CD4-positive, alpha-beta T cell (primary cell): ENCODE results near the gene RSPRY1. TPM values are rescaled to one million over a fixed set of nuclear protein-coding genes. Genes with fewer than 3 reads are reported as not detected.

Experiments
- ATAC-seq: fragments of 200-7000 bp; cut with Tn5 transposase; one replicate; pipeline ENCODE4 v1.10.0; 2022; ENCODE audit warnings: mild to moderate bottlenecking; ENCODE audit not compliant: poor library complexity
- CTCF ChIA-PET: fragments of 350-600 bp; sonication (Branson Sonifier 250); formaldehyde crosslinking; loops from one replicate; lab custom pipeline; 2021; ENCODE audit warnings: antibody characterized with exemption, inconsistent platforms; lab: Charles Lee
- POLR2A ChIA-PET: fragments of 350-600 bp; sonication (Branson Sonifier 250); formaldehyde crosslinking; loops from one replicate; lab custom pipeline; 2021; ENCODE audit warnings: antibody characterized with exemption, inconsistent platforms; lab: Charles Lee
- DNase-seq, 14 experiments: peaks; one replicate each; pipeline ENCODE4 v3.0.0-alpha.2; 2013 to 2020; ENCODE audit warnings: mixed read lengths in 2 of 14
- H3K27ac ChIP-seq, 2 donors: one replicate each; pipeline versions ENCODE4 v1.5.1 to v1.7.0; 2013; ENCODE audit warnings: low read length in 2 of 2, low read depth in 1 of 2, mild to moderate bottlenecking in 1 of 2
- H3K27me3 ChIP-seq, 2 experiments: 1 replicate in 1 of 2; 2 replicates in 1 of 2; pipeline versions ENCODE4 v1.6.1 to v1.7.0; 2013; ENCODE audit warnings: low read length in 2 of 2, control low read depth in 1 of 2, mild to moderate bottlenecking in 1 of 2, moderate library complexity in 1 of 2; ENCODE audit not compliant: insufficient read depth in 2 of 2, control insufficient read depth in 1 of 2
- H3K36me3 ChIP-seq: one replicate; pipeline ENCODE4 v1.6.1; 2013; ENCODE audit warnings: low read length, control low read depth; ENCODE audit not compliant: insufficient read depth
- H3K4me1 ChIP-seq: one replicate; pipeline ENCODE4 v1.6.1; 2013; ENCODE audit warnings: low read length, control low read depth; ENCODE audit not compliant: insufficient read depth
- H3K4me3 ChIP-seq: one replicate; pipeline ENCODE4 v1.5.1; 2013; ENCODE audit warnings: mild to moderate bottlenecking, low read length, moderate library complexity
- H3K9me3 ChIP-seq, 2 experiments: 1 replicate in 1 of 2; 2 replicates in 1 of 2; pipeline versions ENCODE4 v1.6.1 to v1.7.0; 2013; ENCODE audit warnings: low read length in 2 of 2, mild to moderate bottlenecking in 2 of 2, control low read depth in 1 of 2, moderate library complexity in 1 of 2; ENCODE audit not compliant: control insufficient read depth in 1 of 2, insufficient read depth in 1 of 2
- H3K27ac Mint-ChIP-seq: one replicate; pipeline ENCODE4 v1.8.0; 2020; ENCODE audit warnings: mixed read lengths
- H3K27me3 Mint-ChIP-seq: one replicate; pipeline ENCODE4 v1.8.0; 2021; ENCODE audit warnings: mixed read lengths
- H3K36me3 Mint-ChIP-seq: one replicate; pipeline ENCODE4 v1.8.0; 2021; ENCODE audit warnings: low read depth, mixed read lengths
- H3K4me1 Mint-ChIP-seq: one replicate; pipeline ENCODE4 v1.8.0; 2021; ENCODE audit warnings: low read depth, mixed read lengths
- H3K4me3 Mint-ChIP-seq: one replicate; pipeline ENCODE4 v1.8.0; 2020; ENCODE audit warnings: mild to moderate bottlenecking, mixed read lengths
- H3K9me3 Mint-ChIP-seq: one replicate; pipeline ENCODE4 v1.8.0; 2020; ENCODE audit warnings: mixed read lengths
- intact Hi-C, 2 experiments: fragments of 100-400 bp; cut with DNase I in 1 of 2; cut with micrococcal nuclease in 1 of 2; formaldehyde crosslinking; loops; one replicate each; pipeline versions ENCODE4 v1.15.1 to v1.9.0; 2023 to 2025; cut with DNase I, micrococcal nuclease
- total RNA-seq, 174 experiments: library from RNA in 2 of 174; stranded (reverse) in 2 of 174; gene quantifications; one replicate each; pipeline ENCODE4 v1.2.3 and lab custom pipeline; 2021 to 2026
- TF ChIP-seq, protein P1 (sequence below): fragments of 200-600 bp; IDR thresholded peaks from one replicate; pipeline ENCODE4 v1.8.0; 2022; ENCODE audit warnings: antibody characterized with exemption, mild to moderate bottlenecking

The RSPRY1 gene
- total RNA-seq, 2 experiments from 2014 or later, result 19.9 to 21.3 TPM

DNA sequence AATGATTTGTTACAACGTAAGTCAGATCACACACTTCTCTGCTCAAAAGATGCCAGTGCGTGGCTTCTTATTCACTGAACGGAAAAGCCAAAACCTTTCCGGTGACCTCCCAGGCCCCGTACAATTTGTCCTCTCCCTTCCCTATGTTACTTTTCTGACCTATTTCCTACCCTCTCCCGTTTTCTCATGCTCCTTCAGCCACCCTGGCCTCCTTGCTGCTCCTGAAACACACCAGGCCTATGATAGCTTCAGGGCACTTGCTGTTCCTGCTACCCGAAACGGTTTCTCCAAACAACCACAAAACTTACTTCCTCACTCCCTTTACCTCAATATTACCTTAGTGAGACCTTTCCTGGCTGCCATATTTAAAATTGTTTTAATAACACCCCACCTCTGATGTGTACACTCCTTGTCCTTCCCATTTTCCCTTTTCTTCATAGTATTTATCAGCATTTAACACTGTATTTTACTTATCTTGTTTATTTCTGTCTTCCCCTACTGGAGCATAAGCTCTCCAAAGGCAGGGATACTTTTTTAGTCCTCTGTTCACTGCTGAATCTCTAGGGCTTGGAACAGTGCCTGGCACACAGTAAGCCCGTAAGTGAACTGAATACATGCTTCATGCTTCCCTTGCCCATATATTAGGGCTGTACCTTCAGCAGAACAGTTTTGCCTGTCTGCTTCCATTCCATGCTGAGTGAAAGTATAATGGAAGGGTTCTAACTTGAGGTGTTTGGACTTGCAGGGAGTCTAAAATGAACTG lies 48.0 kb downstream of the RSPRY1 start:
- Histone ChIP-seq H3K27me3 (no peaks in the 10 kb centered on the region), H3K4me3 (no peak overlapping the region), H3K36me3 (peaks cover 67% of the 10 kb centered on the region), H3K27ac (no peak overlapping the region), H3K9me3 (no peaks in the 10 kb centered on the region), H3K4me1 (no peaks in the 10 kb centered on the region)
- no peak overlapping the region for H3K4me3 Mint-ChIP-seq
- DNase-seq (no peak), ATAC-seq (no peak)
- intact Hi-C loops, result no loop called here
- H3K4me1 Mint-ChIP-seq, result no peaks in the 10 kb centered on the region
- TF ChIP-seq, protein P1, sequence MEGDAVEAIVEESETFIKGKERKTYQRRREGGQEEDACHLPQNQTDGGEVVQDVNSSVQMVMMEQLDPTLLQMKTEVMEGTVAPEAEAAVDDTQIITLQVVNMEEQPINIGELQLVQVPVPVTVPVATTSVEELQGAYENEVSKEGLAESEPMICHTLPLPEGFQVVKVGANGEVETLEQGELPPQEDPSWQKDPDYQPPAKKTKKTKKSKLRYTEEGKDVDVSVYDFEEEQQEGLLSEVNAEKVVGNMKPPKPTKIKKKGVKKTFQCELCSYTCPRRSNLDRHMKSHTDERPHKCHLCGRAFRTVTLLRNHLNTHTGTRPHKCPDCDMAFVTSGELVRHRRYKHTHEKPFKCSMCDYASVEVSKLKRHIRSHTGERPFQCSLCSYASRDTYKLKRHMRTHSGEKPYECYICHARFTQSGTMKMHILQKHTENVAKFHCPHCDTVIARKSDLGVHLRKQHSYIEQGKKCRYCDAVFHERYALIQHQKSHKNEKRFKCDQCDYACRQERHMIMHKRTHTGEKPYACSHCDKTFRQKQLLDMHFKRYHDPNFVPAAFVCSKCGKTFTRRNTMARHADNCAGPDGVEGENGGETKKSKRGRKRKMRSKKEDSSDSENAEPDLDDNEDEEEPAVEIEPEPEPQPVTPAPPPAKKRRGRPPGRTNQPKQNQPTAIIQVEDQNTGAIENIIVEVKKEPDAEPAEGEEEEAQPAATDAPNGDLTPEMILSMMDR, result no peak
- H3K36me3 Mint-ChIP-seq, result peaks cover 82% of the 10 kb centered on the region
- POLR2A ChIA-PET, result no interaction called here
- CTCF ChIA-PET, result no interaction called here
- H3K9me3 Mint-ChIP-seq, result no peaks in the 10 kb centered on the region
- H3K27me3 Mint-ChIP-seq, result no peaks in the 10 kb centered on the region
- H3K27ac Mint-ChIP-seq, result no peak overlapping the region

DNA sequence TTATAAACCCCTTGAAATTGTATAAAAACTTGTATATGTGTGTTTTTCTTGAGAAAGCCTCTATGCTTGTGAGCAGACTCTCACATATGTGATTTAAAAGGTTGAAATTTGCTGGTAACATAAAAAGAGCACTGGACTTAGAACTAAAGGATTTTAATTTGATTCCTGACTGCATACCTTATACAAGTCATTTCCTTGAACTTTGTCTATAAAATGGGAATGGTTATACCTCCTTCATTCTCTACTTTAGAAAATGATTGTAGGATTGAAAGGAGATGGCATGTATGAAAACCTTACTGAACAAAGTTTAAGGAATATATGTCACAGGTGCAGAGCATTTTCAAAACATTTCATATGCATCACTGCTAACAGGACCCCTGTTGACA lies 48.6 kb downstream of the RSPRY1 start:
- H3K27ac ChIP-seq, result no peak overlapping the region
- intact Hi-C loops, result no loop called here
- peaks cover 81% of the 10 kb centered on the region for H3K36me3 Mint-ChIP-seq
- DNase-seq (no peak), ATAC-seq (no peak)
- no peaks in the 10 kb centered on the region for H3K27me3 Mint-ChIP-seq
- H3K36me3 ChIP-seq, result peaks cover 71% of the 10 kb centered on the region
- TF ChIP-seq, protein P1, result no peak
- H3K9me3 Mint-ChIP-seq, result no peaks in the 10 kb centered on the region
- H3K27ac Mint-ChIP-seq, result no peak overlapping the region
- no peaks in the 10 kb centered on the region for H3K27me3 ChIP-seq
- no peaks in the 10 kb centered on the region for H3K4me1 Mint-ChIP-seq
- H3K9me3 ChIP-seq, result no peaks in the 10 kb centered on the region
- CTCF ChIA-PET, result no interaction called here
- no peaks in the 10 kb centered on the region for H3K4me1 ChIP-seq
- POLR2A ChIA-PET, result no interaction called here
- no peak overlapping the region for H3K4me3 ChIP-seq
- H3K4me3 Mint-ChIP-seq, result no peak overlapping the region

DNA sequence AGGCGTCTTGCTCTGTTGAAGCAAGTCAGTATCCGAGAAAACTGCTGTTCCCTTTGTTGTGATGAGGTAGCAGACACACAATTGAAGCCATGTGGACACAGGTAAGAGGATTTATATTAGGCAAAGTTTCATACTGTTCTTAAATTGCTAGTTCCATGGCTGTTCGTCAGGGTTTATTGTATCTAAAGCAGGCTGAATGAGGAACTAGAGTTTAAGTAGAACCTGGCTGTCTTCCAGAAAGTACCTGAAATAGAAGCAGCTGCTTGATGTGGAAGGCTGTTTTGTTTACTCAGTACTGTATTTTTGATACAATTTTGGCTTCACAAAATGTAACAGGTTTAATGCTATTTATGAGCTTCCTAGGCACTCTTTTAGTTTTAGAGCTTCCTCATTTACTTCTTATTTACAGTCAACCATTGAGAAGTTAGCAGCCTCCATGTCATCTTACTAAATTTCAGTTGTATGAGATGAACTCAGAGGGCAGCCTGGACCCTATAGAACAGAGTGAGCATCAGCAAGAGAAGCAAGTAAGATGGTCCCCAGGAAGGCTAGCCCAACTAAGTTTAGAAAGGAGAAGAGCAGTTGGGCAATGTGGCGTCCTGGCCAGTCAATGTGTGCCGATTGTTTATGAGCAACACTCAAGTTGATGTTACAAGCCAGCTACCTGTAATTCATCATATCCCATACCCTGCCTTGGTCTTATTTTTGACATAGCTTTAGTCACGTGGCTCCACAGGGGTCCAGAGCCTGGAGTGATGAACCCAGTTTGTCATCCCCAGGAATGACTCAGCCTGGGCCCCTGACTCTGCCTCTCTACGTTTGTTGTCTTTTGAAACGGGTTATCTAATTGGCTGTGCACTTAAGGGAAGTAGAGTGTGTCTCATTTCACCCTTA lies 49.2 kb downstream of the RSPRY1 start:
- Mint-ChIP-seq H3K27me3 (no peaks in the 10 kb centered on the region), H3K9me3 (no peaks in the 10 kb centered on the region), H3K36me3 (peaks cover 76% of the 10 kb centered on the region), H3K4me1 (no peaks in the 10 kb centered on the region), H3K27ac (no peak overlapping the region), H3K4me3 (no peak overlapping the region)
- H3K27ac ChIP-seq, result no peak overlapping the region
- ATAC-seq, result no peak
- H3K4me1 ChIP-seq, result no peaks in the 10 kb centered on the region
- no peaks in the 10 kb centered on the region for H3K9me3 ChIP-seq
- intact Hi-C loops, result no loop called here
- ChIA-PET POLR2A (interaction anchor here (0.7 kb wide), 1 partner anchor 227 kb away, joined by 3 read pairs; the partner anchor contains the start of gene POLR2C), CTCF (no interaction called here)
- TF ChIP-seq, protein P1, result no peak
- peak in 1 of 14 experiments; percentile 31 for DNase-seq
- no peaks in the 10 kb centered on the region for H3K27me3 ChIP-seq
- H3K36me3 ChIP-seq, result peaks cover 69% of the 10 kb centered on the region
- no peak overlapping the region for H3K4me3 ChIP-seq
